Mucosa of rectum (tissue), 2 donors: Measurements from ENCODE around the gene RGS17.
A peak's percentile ranks its signal among the peaks of the same experiment; 100 is the strongest.

Experiments used
- H3K27ac ChIP-seq, 2 donors: one replicate each; pipeline ENCODE4 v1.7.0; 2013; ENCODE audit warnings: inconsistent platforms in 2 of 2, low read depth in 2 of 2, low read length in 2 of 2
- H3K27me3 ChIP-seq, 2 donors: one replicate each; pipeline ENCODE4 v1.7.0; 2013; ENCODE audit warnings: low read length in 2 of 2; ENCODE audit not compliant: control insufficient read depth in 2 of 2, insufficient read depth in 2 of 2
- H3K36me3 ChIP-seq, 2 donors: one replicate each; pipeline ENCODE4 v1.7.0; 2013; ENCODE audit warnings: low read length in 2 of 2; ENCODE audit not compliant: control insufficient read depth in 2 of 2, insufficient read depth in 2 of 2
- H3K4me1 ChIP-seq, 2 donors: one replicate each; pipeline ENCODE4 v1.7.0; 2013; ENCODE audit warnings: low read length in 2 of 2, mild to moderate bottlenecking in 1 of 2; ENCODE audit not compliant: control insufficient read depth in 2 of 2, insufficient read depth in 2 of 2
- H3K4me3 ChIP-seq, 2 donors: one replicate each; pipeline ENCODE4 v1.7.0; 2013; ENCODE audit warnings: low read length in 2 of 2
- H3K9ac ChIP-seq, 2 donors: one replicate each; pipeline ENCODE4 v1.7.0; 2013; ENCODE audit warnings: low read length in 2 of 2, low read depth in 1 of 2, mild to moderate bottlenecking in 1 of 2
- H3K9me3 ChIP-seq, 2 donors: one replicate each; pipeline ENCODE4 v1.7.0; 2013; ENCODE audit warnings: low read length in 2 of 2; ENCODE audit not compliant: control insufficient read depth in 2 of 2
- donor health status: healthy.
- donor health status: Normal muscosa, but diverticular disease.

RGS17 gene

GRCh38 chr6:153047386-153047785, 83.7 kb downstream of the RGS17 start:
- H3K9me3 ChIP-seq: no peaks in the 10 kb centered on the region
- H3K27me3 ChIP-seq: no peaks in the 10 kb centered on the region
- no peak overlapping the region for H3K27ac ChIP-seq
- peaks cover 0 to 3% of the 10 kb centered on the region in 2 donors for H3K4me1 ChIP-seq
- no peak overlapping the region for H3K9ac ChIP-seq
- H3K36me3 ChIP-seq: no peaks in the 10 kb centered on the region
- H3K4me3 ChIP-seq: no peak overlapping the region

GRCh38 chr6:153045271-153045670, 85.8 kb downstream of the RGS17 start:
- no peak overlapping the region for H3K4me3 ChIP-seq
- H3K9ac ChIP-seq: no peak overlapping the region
- peaks cover 0 to 3% of the 10 kb centered on the region in 2 donors for H3K4me1 ChIP-seq
- H3K9me3 ChIP-seq: no peaks in the 10 kb centered on the region
- no peaks in the 10 kb centered on the region for H3K27me3 ChIP-seq
- no peaks in the 10 kb centered on the region for H3K36me3 ChIP-seq
- H3K27ac ChIP-seq: no peak overlapping the region

- Histone ChIP-seq H3K27ac (peak overlapping the region; percentile 19 to 46), H3K4me3 (no peak overlapping the region)
These were observed 86.8 kb downstream of the RGS17 start for GRCh38 chr6:153044295-153044694.

GRCh38 chr6:153043719-153044118, 87.4 kb downstream of the RGS17 start:
- no peaks in the 10 kb centered on the region for H3K27me3 ChIP-seq
- H3K36me3 ChIP-seq: no peaks in the 10 kb centered on the region
- peak overlapping the region; percentile 19 to 66 for H3K27ac ChIP-seq
- no peak overlapping the region for H3K9ac ChIP-seq
- no peaks in the 10 kb centered on the region for H3K9me3 ChIP-seq
- no peak overlapping the region for H3K4me3 ChIP-seq
- H3K4me1 ChIP-seq: peaks cover 0 to 3% of the 10 kb centered on the region in 2 donors

More at GRCh38 chr6:153044295-153044694, 86.8 kb downstream of the RGS17 start:
- no peak overlapping the region for H3K9ac ChIP-seq
- no peaks in the 10 kb centered on the region for H3K9me3 ChIP-seq
- H3K4me1 ChIP-seq: peaks cover 0 to 3% of the 10 kb centered on the region in 2 donors
- no peaks in the 10 kb centered on the region for H3K36me3 ChIP-seq
- H3K27me3 ChIP-seq: no peaks in the 10 kb centered on the region

- no peak overlapping the region for H3K4me3 ChIP-seq
- H3K27me3 ChIP-seq: no peaks in the 10 kb centered on the region
- H3K36me3 ChIP-seq: no peaks in the 10 kb centered on the region
- H3K27ac ChIP-seq: no peak overlapping the region
- H3K4me1 ChIP-seq: no peaks in the 10 kb centered on the region
- no peaks in the 10 kb centered on the region for H3K9me3 ChIP-seq
- no peak overlapping the region for H3K9ac ChIP-seq
These were observed 92.6 kb downstream of the RGS17 start for GRCh38 chr6:153038378-153039057.

GRCh38 chr6:153034139-153034538, 96.9 kb downstream of the RGS17 start:
- H3K36me3 ChIP-seq: no peaks in the 10 kb centered on the region
- H3K27me3 ChIP-seq: no peaks in the 10 kb centered on the region
- H3K4me1 ChIP-seq: peaks cover 0 to 2% of the 10 kb centered on the region in 2 donors
- H3K4me3 ChIP-seq: no peak overlapping the region
- no peaks in the 10 kb centered on the region for H3K9me3 ChIP-seq
- no peak overlapping the region for H3K9ac ChIP-seq
- no peak overlapping the region for H3K27ac ChIP-seq

- Histone ChIP-seq H3K36me3 (no peaks in the 10 kb centered on the region), H3K27ac (no peak overlapping the region), H3K9me3 (no peaks in the 10 kb centered on the region), H3K4me1 (peaks cover 0 to 2% of the 10 kb centered on the region in 2 donors), H3K27me3 (no peaks in the 10 kb centered on the region), H3K9ac (no peak overlapping the region), H3K4me3 (no peak overlapping the region)
These were observed 98.7 kb downstream of the RGS17 start for GRCh38 chr6:153032255-153032882.

- no peaks in the 10 kb centered on the region for H3K27me3 ChIP-seq
- no peak overlapping the region for H3K4me3 ChIP-seq
- no peak overlapping the region for H3K27ac ChIP-seq
- H3K36me3 ChIP-seq: no peaks in the 10 kb centered on the region
- peaks cover 0 to 2% of the 10 kb centered on the region in 2 donors for H3K4me1 ChIP-seq
- no peaks in the 10 kb centered on the region for H3K9me3 ChIP-seq
- no peak overlapping the region for H3K9ac ChIP-seq
These were observed 99.6 kb downstream of the RGS17 start for GRCh38 chr6:153031335-153031955.

- H3K4me3 ChIP-seq: no peak overlapping the region
- no peak overlapping the region for H3K27ac ChIP-seq
These were observed 102.1 kb downstream of the RGS17 start for GRCh38 chr6:153028963-153029362.

GRCh38 chr6:153028286-153028685, 102.8 kb downstream of the RGS17 start:
- Histone ChIP-seq H3K9ac (no peak overlapping the region), H3K27ac (no peak overlapping the region), H3K9me3 (no peaks in the 10 kb centered on the region), H3K4me3 (no peak overlapping the region), H3K36me3 (no peaks in the 10 kb centered on the region), H3K4me1 (peaks cover 0 to 2% of the 10 kb centered on the region in 2 donors), H3K27me3 (no peaks in the 10 kb centered on the region)

More at GRCh38 chr6:153028963-153029362, 102.1 kb downstream of the RGS17 start:
- Histone ChIP-seq H3K27me3 (no peaks in the 10 kb centered on the region), H3K9me3 (no peaks in the 10 kb centered on the region), H3K9ac (no peak overlapping the region), H3K4me1 (peaks cover 0 to 2% of the 10 kb centered on the region in 2 donors), H3K36me3 (no peaks in the 10 kb centered on the region)
